Right lobe of liver (tissue), 4 donors: ENCODE results near the gene KCNA5.

Experiments used
- CTCF ChIP-seq, 4 donors: fragments of 200-600 bp in 3 of 4; fragments of 450-650 bp in 1 of 4; IDR thresholded peaks; one replicate each; pipeline versions ENCODE4 v1.5.1 to v1.8.0; 2016 to 2022; ENCODE audit warnings: antibody characterized with exemption in 4 of 4, mild to moderate bottlenecking in 2 of 4
- POLR2A ChIP-seq: fragments of 450-650 bp; IDR thresholded peaks from one replicate; pipeline ENCODE4 v1.6.1; 2017; ENCODE audit warnings: antibody characterized with exemption, mild to moderate bottlenecking
- donor health status: DM: no; HTN: no; CAD: no.
- donor health status: DM: no; HTN: no; CAD: no.
- donor health status: DM: no; HTN: yes; CAD: no.

- no peak for TF ChIP-seq POLR2A
- TF ChIP-seq CTCF (IDR thresholded peaks at IDR 0.05) = no peak
Measured at GRCh38 chr12:5064913-5065490, 21.3 kb downstream of the KCNA5 start.
